Measurements from ENCODE around the gene NKTR.

NKTR gene

GRCh38 chr3:42683875-42684598 is 83.6 kb downstream of the NKTR start:
- DNase-seq: no peak

GRCh38 chr3:42684632-42685362 is 84.3 kb downstream of the NKTR start:
- DNase-seq: no peak

GRCh38 chr3:42685363-42685881 is 84.9 kb downstream of the NKTR start, which contains the start of gene KLHL40:
Gene KLHL40, plus strand, starts transcription at chr3:42685537. Its CDS starts 82 bp downstream, at chr3:42685619.
- DNase-seq: no peak

GRCh38 chr3:42685891-42686820 is 85.7 kb downstream of the NKTR start:
- DNase-seq: no peak

GRCh38 chr3:42686832-42687650 is 86.6 kb downstream of the NKTR start:
- DNase-seq: no peak

GRCh38 chr3:42688016-42688415 is 87.5 kb downstream of the NKTR start:
- no peak for DNase-seq

- no peak for DNase-seq
These were observed 88.3 kb downstream of the NKTR start for GRCh38 chr3:42688487-42689420.

GRCh38 chr3:42689421-42690014 is 89.0 kb downstream of the NKTR start:
- no peak for DNase-seq

- DNase-seq: no peak
These were observed 89.7 kb downstream of the NKTR start for GRCh38 chr3:42690191-42690590.

GRCh38 chr3:42690766-42691680 is 90.5 kb downstream of the NKTR start:
- DNase-seq: no peak

GRCh38 chr3:42691816-42692666 is 91.6 kb downstream of the NKTR start:
- no peak for DNase-seq

GRCh38 chr3:42692667-42693529 is 92.4 kb downstream of the NKTR start:
- no peak for DNase-seq

GRCh38 chr3:42693530-42693930 is 93.0 kb downstream of the NKTR start:
- DNase-seq: no peak

- no peak for DNase-seq
These were observed 93.9 kb downstream of the NKTR start for GRCh38 chr3:42694366-42694765.

- DNase-seq: no peak
These were observed 96.1 kb downstream of the NKTR start for GRCh38 chr3:42696356-42697288.
